ENCODE data around the gene NXN.

DNA sequence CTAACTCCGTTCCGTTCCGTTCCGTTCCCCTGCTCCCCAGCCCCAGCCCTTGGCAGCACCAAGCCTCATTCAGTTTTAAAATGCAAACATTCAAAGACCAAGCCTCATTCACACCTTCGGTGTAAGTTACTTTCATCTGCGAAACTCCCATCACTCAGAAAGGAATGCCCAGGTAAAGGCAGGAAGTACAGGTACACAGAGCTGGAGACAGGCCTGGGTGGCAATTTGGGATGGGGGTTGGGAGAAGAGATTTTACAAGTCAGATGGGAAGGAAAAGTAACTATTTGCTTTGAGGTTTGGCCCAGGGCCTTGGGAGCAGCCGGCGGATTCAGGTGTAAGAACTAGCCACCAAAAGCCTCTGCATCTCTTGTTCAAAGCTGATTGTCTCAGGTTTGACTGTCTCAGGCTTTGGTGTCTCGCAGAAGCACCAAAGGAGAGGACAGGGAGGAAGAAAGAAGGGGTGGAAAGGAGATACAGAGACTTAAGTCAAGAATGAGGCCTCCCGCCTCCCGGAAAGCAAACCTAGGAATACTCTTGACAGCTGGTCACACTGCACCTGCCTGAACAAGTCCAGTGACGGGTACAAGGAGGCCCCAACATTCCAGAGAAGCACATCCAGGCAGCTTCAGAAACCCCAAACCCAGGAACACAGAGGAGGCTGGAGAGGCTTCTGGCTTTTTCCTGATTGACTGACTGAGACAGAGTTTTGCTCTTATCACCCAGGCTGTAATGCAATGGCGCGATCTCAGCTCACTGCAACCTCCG lies 54.7 kb downstream of the NXN start:
- TF ChIP-seq, protein P1, sequence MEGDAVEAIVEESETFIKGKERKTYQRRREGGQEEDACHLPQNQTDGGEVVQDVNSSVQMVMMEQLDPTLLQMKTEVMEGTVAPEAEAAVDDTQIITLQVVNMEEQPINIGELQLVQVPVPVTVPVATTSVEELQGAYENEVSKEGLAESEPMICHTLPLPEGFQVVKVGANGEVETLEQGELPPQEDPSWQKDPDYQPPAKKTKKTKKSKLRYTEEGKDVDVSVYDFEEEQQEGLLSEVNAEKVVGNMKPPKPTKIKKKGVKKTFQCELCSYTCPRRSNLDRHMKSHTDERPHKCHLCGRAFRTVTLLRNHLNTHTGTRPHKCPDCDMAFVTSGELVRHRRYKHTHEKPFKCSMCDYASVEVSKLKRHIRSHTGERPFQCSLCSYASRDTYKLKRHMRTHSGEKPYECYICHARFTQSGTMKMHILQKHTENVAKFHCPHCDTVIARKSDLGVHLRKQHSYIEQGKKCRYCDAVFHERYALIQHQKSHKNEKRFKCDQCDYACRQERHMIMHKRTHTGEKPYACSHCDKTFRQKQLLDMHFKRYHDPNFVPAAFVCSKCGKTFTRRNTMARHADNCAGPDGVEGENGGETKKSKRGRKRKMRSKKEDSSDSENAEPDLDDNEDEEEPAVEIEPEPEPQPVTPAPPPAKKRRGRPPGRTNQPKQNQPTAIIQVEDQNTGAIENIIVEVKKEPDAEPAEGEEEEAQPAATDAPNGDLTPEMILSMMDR (IDR thresholded peaks at IDR 0.05), result no peak
- TF ChIP-seq POLR2A (IDR thresholded peaks at IDR 0.05), result no peak
